Fibroblast of lung (primary cell): ENCODE results near the gene SAFB.

Experiments used
- CTCF ChIP-seq, 2 donors: IDR thresholded peaks in 1 of 2; conservative IDR thresholded peaks in 1 of 2; 1 replicate in 1 of 2; 2 replicates in 1 of 2; pipeline ENCODE4 v1.5.1; 2011 to 2012; ENCODE audit warnings: low read length in 2 of 2, control low read depth in 1 of 2, inconsistent platforms in 1 of 2, low read depth in 1 of 2, mild to moderate bottlenecking in 1 of 2
- EZH2 ChIP-seq: IDR thresholded peaks from 2 replicates; pipeline ENCODE4 v1.5.1; 2012; ENCODE audit warnings: low read length, control low read depth, mild to moderate bottlenecking; ENCODE audit errors: missing control alignments

GRCh38 chr19:5682107-5682482 is 59.2 kb downstream of the SAFB start:
- no peak for TF ChIP-seq EZH2
- TF ChIP-seq CTCF (conservative IDR thresholded peaks at IDR 0.05 in 1 of 2, IDR thresholded peaks at IDR 0.05 in 1 of 2; ENCODE audit: low read depth in 1 of 2, low read length in 2 of 2) = no peak
